Measurements from ENCODE around the gene FGD2. TPM values are rescaled to one million over a fixed set of nuclear protein-coding genes. Genes with fewer than 3 reads are reported as not detected.

Gene FGD2
- total and polyA plus RNA-seq, 2 donors (not counting 1 experiment from before 2014, with no cell fraction given), result 352 to 682 TPM

- Histone ChIP-seq H3K27ac (ENCODE audit: low read length in 2 of 2) (peak within 1 kb of the TSS; percentile 53 to 89), H3K36me3 (replicated peaks in 1 of 2; ENCODE audit: control extremely low read depth in 1 of 2, control insufficient read depth in 1 of 2, extremely low read depth in 1 of 2, insufficient read depth in 2 of 2, low read length in 1 of 2) (peaks cover 0 to 9% of the 10 kb centered on the region in 2 experiments), H3K9me3 (ENCODE audit: control extremely low read depth in 1 of 3, control insufficient read depth in 2 of 3, insufficient read depth in 1 of 3, low read length in 2 of 3) (no peaks in the 10 kb centered on the region), H3K79me2 (ENCODE audit: control insufficient read depth, insufficient read depth, low read length) (peaks cover 62% of the 10 kb centered on the region), H3K27me3 (replicated peaks in 1 of 4; ENCODE audit: control extremely low read depth in 1 of 4, control insufficient read depth in 3 of 4, insufficient read depth in 4 of 4, low read length in 3 of 4) (no peaks in the 10 kb centered on the region), H3K9ac (ENCODE audit: low read length) (peak within 1 kb of the TSS; percentile 97), H3K4me2 (replicated peaks; ENCODE audit: low read depth, low read length, poor library complexity, severe bottlenecking) (peak within 1 kb of the TSS; percentile 98), H3K4me1 (ENCODE audit: control insufficient read depth in 2 of 2, insufficient read depth in 2 of 2, low read length in 2 of 2) (peaks cover 33 to 35% of the 10 kb centered on the region in 2 donors), H4K20me1 (ENCODE audit: control insufficient read depth, insufficient read depth, low read length, poor library complexity, severe bottlenecking) (peaks cover 41% of the 10 kb centered on the region), H2AFZ (ENCODE audit: insufficient read depth, low read depth, low read length, poor library complexity, severe bottlenecking) (peak within 1 kb of the TSS; percentile 78), H3K4me3 (ENCODE audit: control extremely low read depth in 1 of 5, extremely low read depth in 1 of 5, insufficient read depth in 1 of 5, low read depth in 2 of 5, low read length in 4 of 5) (peak within 1 kb of the TSS; percentile 66 to 98 (median 88))
- TF ChIP-seq CTCF (IDR thresholded peaks at IDR 0.05), result no peak
- ATAC-seq (ENCODE audit: low read depth) (peak; percentile 88), DNase-seq (peak; percentile 96)
- POLR2A ChIA-PET, result interaction anchor here (0.5 to 3.8 kb wide), 8 partner anchors 18 to 441 kb away, joined by 3 to 40 read pairs (median 4); partner anchors contain the start of genes C6orf89 and FGD2
- WGBS (ENCODE audit: insufficient coverage), result under 1% methylated on average over 101 of the region's 101 CpGs
- CTCF ChIA-PET, result interaction anchor here (0.8 to 6.1 kb wide), 15 partner anchors 9 to 224 kb away, joined by 3 to 74 read pairs (median 4); partner anchors contain the start of gene FGD2
- intact Hi-C loops (cut with micrococcal nuclease), result loop anchor here (1.0 to 5.0 kb wide), 4 partner anchors 18 to 183 kb away; partner anchors contain the start of gene C6orf89
- H3K27me3 Mint-ChIP-seq, result no peaks in the 10 kb centered on the region
- H3K4me3 Mint-ChIP-seq, result peak within 1 kb of the TSS; percentile 96
- H3K9me3 Mint-ChIP-seq (ENCODE audit: insufficient read depth), result no peaks in the 10 kb centered on the region
- peaks cover 24% of the 10 kb centered on the region for H3K4me1 Mint-ChIP-seq
- peak within 1 kb of the TSS; percentile 98 for H3K27ac Mint-ChIP-seq
Observed at GRCh38 chr6:36985808-36986703, 19.4 kb upstream of the FGD2 start, which contains the start of gene MTCH1. MTCH1 (minus strand) TSS chr6:36986196; CDS start chr6:36986173, 23 bp downstream.

- Histone ChIP-seq H3K36me3 (replicated peaks in 1 of 2; ENCODE audit: control extremely low read depth in 1 of 2, control insufficient read depth in 1 of 2, extremely low read depth in 1 of 2, insufficient read depth in 2 of 2, low read length in 1 of 2) (peaks cover 0 to 5% of the 10 kb centered on the region in 2 experiments), H3K27me3 (replicated peaks in 1 of 4; ENCODE audit: control extremely low read depth in 1 of 4, control insufficient read depth in 3 of 4, insufficient read depth in 4 of 4, low read length in 3 of 4) (no peaks in the 10 kb centered on the region), H3K4me3 (ENCODE audit: control extremely low read depth in 1 of 5, extremely low read depth in 1 of 5, insufficient read depth in 1 of 5, low read depth in 2 of 5, low read length in 4 of 5) (peak overlapping the region; percentile 62 to 98 (median 73)), H3K27ac (ENCODE audit: low read length in 2 of 2) (peak overlapping the region; percentile 15 to 89), H3K4me2 (replicated peaks; ENCODE audit: low read depth, low read length, poor library complexity, severe bottlenecking) (peak overlapping the region; percentile 98), H4K20me1 (ENCODE audit: control insufficient read depth, insufficient read depth, low read length, poor library complexity, severe bottlenecking) (peaks cover 35% of the 10 kb centered on the region), H3K9me3 (ENCODE audit: control extremely low read depth in 1 of 3, control insufficient read depth in 2 of 3, insufficient read depth in 1 of 3, low read length in 2 of 3) (no peaks in the 10 kb centered on the region), H3K9ac (ENCODE audit: low read length) (peak overlapping the region; percentile 97), H3K4me1 (ENCODE audit: control insufficient read depth in 2 of 2, insufficient read depth in 2 of 2, low read length in 2 of 2) (peaks cover 33 to 35% of the 10 kb centered on the region in 2 donors), H3K79me2 (ENCODE audit: control insufficient read depth, insufficient read depth, low read length) (peaks cover 55% of the 10 kb centered on the region), H2AFZ (ENCODE audit: insufficient read depth, low read depth, low read length, poor library complexity, severe bottlenecking) (peak overlapping the region; percentile 78)
- ChIA-PET CTCF (interaction anchor here (0.8 to 6.1 kb wide), 12 partner anchors 9 to 224 kb away, joined by 3 to 74 read pairs (median 4); partner anchors contain the start of gene FGD2), POLR2A (interaction anchor here (0.5 to 3.8 kb wide), 5 partner anchors 19 to 222 kb away, joined by 3 to 40 read pairs (median 5); partner anchors contain the start of genes C6orf89 and FGD2)
- Mint-ChIP-seq H3K4me3 (peak overlapping the region; percentile 96), H3K27me3 (no peaks in the 10 kb centered on the region), H3K27ac (peak overlapping the region; percentile 98), H3K9me3 (ENCODE audit: insufficient read depth) (no peaks in the 10 kb centered on the region), H3K4me1 (peaks cover 19% of the 10 kb centered on the region)
- no peak for DNase-seq
- TF ChIP-seq EZH2 (IDR thresholded peaks at IDR 0.05; ENCODE audit: borderline replicate concordance, insufficient read depth, low read depth, low read length, poor library complexity, severe bottlenecking) (no peak), CTCF (IDR thresholded peaks at IDR 0.05) (no peak)
- WGBS (ENCODE audit: insufficient coverage), result 0% methylated on average over 5 of the region's 8 CpGs
- ATAC-seq (ENCODE audit: low read depth), result no peak
- intact Hi-C loops (cut with micrococcal nuclease), result loop anchor here (1.0 to 5.0 kb wide), 4 partner anchors 18 to 183 kb away; partner anchors contain the start of gene C6orf89
Observed at GRCh38 chr6:36986704-36987047, 18.8 kb upstream of the FGD2 start.
